BE2C (cell line): ENCODE data around the gene CCDC73.
A peak's percentile ranks its signal among the peaks of the same experiment; 100 is the strongest.
"Not testable (repeated sequence)": the region's sequence is repeated elsewhere in the genome, so short reads cannot be mapped to it uniquely, and the experiment has no call there.

Source experiments
- DNase-seq: peaks from one replicate; pipeline ENCODE4 v3.0.0-alpha.2; 2020
- H3K27me3 ChIP-seq: fragments of 250-450 bp; sonication (Bioruptor Pico); 2 replicates; pipeline ENCODE4 v1.5.1; 2020; ENCODE audit warnings: mild to moderate bottlenecking
- H3K36me3 ChIP-seq: fragments of 250-450 bp; sonication (Bioruptor Pico); 2 replicates; pipeline ENCODE4 v1.5.1; 2020; ENCODE audit warnings: mild to moderate bottlenecking
- H3K4me1 ChIP-seq: fragments of 250-450 bp; sonication (Bioruptor Pico); 2 replicates; pipeline ENCODE4 v1.5.1; 2020
- H3K4me3 ChIP-seq: 2 replicates; pipeline ENCODE4 v1.5.1; 2011; ENCODE audit warnings: low read depth, low read length
- H3K9me3 ChIP-seq: fragments of 250-450 bp; sonication (Bioruptor Pico); 2 replicates; pipeline ENCODE4 v1.5.1; 2020
- TF ChIP-seq, protein P1 (sequence below): IDR thresholded peaks from 2 replicates; pipeline ENCODE4 v1.5.1; 2012; ENCODE audit warnings: mild to moderate bottlenecking, low read depth, low read length

The CCDC73 gene

DNA sequence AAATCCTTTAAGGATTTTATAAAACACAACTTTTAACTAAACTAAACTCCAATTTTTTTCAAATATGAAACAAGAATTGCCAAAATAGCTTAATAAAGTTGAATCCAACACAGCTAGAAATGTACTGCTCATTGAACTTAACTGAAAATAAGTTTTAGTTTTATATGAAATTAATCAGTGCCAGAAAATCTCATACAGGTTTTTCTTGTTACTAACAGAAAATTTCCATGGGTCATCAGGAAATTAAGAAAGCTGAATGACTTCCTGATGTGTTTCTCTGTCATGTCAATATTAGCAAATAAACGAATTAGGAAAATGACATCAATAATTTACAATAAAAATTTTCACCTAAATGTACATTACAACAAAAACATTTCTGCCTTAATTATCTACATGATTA, 3.5 kb downstream of the CCDC73 start:
- Histone ChIP-seq H3K27me3 (peaks cover 7% of the 10 kb centered on the region; the same call in 1 of the 2 replicates), H3K9me3 (no peaks in the 10 kb centered on the region), H3K36me3 (no peaks in the 10 kb centered on the region), H3K4me3 (no peak overlapping the region), H3K4me1 (no peaks in the 10 kb centered on the region)
- TF ChIP-seq, protein P1, sequence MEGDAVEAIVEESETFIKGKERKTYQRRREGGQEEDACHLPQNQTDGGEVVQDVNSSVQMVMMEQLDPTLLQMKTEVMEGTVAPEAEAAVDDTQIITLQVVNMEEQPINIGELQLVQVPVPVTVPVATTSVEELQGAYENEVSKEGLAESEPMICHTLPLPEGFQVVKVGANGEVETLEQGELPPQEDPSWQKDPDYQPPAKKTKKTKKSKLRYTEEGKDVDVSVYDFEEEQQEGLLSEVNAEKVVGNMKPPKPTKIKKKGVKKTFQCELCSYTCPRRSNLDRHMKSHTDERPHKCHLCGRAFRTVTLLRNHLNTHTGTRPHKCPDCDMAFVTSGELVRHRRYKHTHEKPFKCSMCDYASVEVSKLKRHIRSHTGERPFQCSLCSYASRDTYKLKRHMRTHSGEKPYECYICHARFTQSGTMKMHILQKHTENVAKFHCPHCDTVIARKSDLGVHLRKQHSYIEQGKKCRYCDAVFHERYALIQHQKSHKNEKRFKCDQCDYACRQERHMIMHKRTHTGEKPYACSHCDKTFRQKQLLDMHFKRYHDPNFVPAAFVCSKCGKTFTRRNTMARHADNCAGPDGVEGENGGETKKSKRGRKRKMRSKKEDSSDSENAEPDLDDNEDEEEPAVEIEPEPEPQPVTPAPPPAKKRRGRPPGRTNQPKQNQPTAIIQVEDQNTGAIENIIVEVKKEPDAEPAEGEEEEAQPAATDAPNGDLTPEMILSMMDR = no peak
- DNase-seq = no peak

DNA sequence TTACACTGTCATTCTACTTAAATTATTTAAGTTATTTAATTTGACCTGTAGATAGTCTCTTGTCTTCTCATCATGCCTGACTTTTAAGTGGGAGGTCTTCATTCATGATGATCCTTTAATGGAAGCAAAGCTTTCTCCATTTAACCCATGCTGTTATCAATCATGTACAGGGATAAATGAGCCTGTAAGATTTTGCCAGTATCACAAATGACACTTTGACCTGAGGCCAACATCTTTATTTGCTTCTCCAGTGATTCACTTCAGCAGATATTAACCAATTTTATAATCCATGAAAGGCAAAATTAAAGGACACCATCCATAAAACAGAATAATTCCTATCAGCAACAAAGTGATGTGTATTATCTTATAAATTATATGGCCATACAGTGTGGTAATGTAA, 7.7 kb downstream of the CCDC73 start:
- peaks cover 3% of the 10 kb centered on the region; the same call in 1 of the 2 replicates for H3K27me3 ChIP-seq
- DNase-seq = peak; percentile 17
- H3K9me3 ChIP-seq = no peaks in the 10 kb centered on the region
- no peak overlapping the region for H3K4me3 ChIP-seq
- H3K36me3 ChIP-seq = no peaks in the 10 kb centered on the region
- H3K4me1 ChIP-seq = no peaks in the 10 kb centered on the region
- TF ChIP-seq, protein P1 = no peak

DNA sequence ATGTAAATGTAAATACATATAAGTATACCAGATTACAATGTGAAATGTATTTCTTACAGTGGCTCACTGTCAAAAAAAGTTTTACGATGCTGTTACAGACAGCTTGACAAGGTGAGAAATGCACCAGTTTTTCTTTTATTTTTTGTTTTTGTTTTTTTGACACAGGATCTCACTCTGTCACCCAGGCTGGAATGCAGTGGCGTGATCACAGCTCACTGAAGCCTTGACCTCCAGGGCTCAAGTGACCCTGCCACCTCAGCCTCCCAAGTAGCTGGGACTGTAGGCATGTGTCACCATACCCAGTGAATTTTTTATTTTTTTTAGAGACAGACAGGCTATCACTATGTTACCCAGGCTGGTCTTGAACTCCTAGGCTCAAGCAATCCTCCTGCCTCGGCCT, 9.2 kb downstream of the CCDC73 start:
- no peak for DNase-seq
- Histone ChIP-seq H3K4me1 (no peaks in the 10 kb centered on the region), H3K9me3 (no peaks in the 10 kb centered on the region), H3K36me3 (no peaks in the 10 kb centered on the region), H3K27me3 (peaks cover 3% of the 10 kb centered on the region; the same call in 1 of the 2 replicates), H3K4me3 (no peak overlapping the region)
- TF ChIP-seq, protein P1 = no peak

DNA sequence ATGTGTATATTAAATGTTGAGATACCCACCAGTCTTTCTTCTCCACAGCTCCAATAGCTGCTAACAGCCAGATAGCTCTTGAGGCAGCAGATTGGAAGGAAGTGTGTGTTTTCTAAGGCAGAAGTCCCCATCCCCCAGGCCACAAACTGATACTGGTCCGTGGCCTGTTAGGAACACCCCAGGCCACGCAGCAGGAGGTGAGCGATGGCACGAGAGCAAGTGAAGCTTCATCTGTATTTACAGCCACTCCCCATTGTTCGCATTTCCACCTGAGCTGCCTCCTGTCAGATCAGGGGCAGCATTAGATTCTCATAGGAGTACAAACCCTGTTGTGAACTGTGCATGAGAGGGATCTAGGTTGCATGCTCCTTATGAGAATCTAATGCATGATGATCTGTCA, 12.7 kb downstream of the CCDC73 start:
- H3K9me3 ChIP-seq = no peaks in the 10 kb centered on the region
- H3K36me3 ChIP-seq = no peaks in the 10 kb centered on the region
- H3K27me3 ChIP-seq = no peaks in the 10 kb centered on the region; the same call in 1 of the 2 replicates
- DNase-seq = no peak
- H3K4me1 ChIP-seq = no peaks in the 10 kb centered on the region
- H3K4me3 ChIP-seq = no peak overlapping the region
- TF ChIP-seq, protein P1 = no peak

DNA sequence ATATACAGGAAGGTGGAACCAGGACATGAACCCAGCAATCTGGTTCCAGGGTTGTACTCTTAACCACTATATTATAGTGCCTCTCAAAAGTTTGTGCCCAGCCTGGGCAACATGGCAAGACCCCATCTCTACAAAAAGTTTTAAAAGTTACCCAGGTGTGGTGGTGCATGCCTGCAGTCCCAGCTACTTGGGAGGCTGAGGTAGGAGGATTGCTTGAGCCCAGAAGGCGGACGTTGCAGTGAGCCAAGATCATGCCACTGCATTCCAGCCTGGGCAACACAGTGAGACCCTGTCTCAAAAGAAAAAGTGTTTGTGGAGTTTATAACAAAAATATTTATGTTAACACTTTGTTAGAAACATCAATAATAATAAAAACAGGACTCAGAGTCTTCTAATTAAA, 13.6 kb downstream of the CCDC73 start:
- not testable (repeated sequence) for H3K4me3 ChIP-seq, H3K4me1 ChIP-seq, DNase-seq, H3K27me3 ChIP-seq, H3K9me3 ChIP-seq, H3K36me3 ChIP-seq

DNA sequence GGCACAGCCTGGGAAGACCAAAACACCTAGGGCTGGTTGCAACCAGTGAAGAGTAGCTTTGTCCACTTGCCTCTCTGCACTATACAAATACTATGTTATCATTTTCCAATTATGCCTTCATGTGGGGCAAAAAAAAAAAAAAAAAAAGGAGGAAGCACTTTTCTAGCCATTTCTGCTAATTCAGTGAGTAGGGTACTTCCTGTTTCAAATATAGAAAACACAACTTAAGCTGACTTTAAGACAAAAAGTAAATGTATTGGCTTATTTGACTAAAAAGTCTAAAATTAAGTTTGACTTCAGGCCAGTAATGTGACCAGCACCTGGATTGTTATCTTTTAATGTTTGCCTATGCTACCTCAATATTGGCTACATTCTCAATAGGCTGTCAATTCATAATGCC, 15.3 kb downstream of the CCDC73 start:
- DNase-seq = no peak
- no peaks in the 10 kb centered on the region for H3K4me1 ChIP-seq
- TF ChIP-seq, protein P1 = no peak

DNA sequence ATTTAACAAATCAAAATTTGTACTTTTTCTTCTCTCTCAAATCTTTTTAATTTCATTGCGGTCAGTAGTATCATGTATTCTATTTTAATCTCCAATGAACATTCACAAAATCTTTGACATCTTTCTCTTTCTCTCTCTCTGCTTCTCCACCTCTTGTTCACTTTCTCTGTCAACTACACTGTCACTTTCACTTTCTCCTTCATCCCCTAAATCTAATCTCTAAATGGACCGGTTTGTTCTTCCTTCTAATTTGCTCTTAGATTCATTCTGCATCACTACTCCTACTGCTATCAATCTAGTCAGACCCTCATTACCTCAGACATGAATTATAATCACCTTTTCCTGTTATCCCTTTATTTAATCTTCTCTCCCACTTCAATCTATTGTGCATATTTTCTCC, 18.6 kb downstream of the CCDC73 start:
- no peaks in the 10 kb centered on the region for H3K9me3 ChIP-seq
- no peak overlapping the region for H3K4me3 ChIP-seq
- no peak for DNase-seq
- H3K36me3 ChIP-seq = no peaks in the 10 kb centered on the region
- TF ChIP-seq, protein P1 = no peak
- no peaks in the 10 kb centered on the region for H3K4me1 ChIP-seq
- H3K27me3 ChIP-seq = no peaks in the 10 kb centered on the region

More for the DNA sequence above, 15.3 kb downstream of the CCDC73 start:
- Histone ChIP-seq H3K9me3 (no peaks in the 10 kb centered on the region), H3K36me3 (no peaks in the 10 kb centered on the region), H3K4me3 (no peak overlapping the region), H3K27me3 (no peaks in the 10 kb centered on the region; the same call in 1 of the 2 replicates)
